ENCODE data around the gene CTNNA3.

Gene CTNNA3

DNA sequence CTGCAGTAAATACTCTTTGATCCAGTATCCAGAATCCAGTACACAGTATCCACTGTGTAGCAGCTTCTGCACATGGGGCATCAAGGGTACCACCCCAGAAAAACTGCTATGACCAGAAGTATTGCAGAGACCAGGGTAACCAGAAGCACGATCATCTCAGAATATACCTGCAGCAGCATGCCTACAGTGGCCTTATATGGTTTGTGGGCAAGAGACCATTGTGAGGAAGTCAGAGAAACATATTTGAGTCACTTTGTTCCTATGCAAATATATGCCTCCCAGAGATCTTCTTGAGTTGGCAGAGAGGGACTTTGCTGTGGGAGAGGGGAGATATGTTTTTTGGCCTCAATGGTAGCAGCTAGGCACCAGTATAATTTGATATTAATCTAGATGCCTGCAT lies 976.5 kb downstream of the CTNNA3 start:
- Histone ChIP-seq H3K9me2 (replicated peaks; ENCODE audit: control insufficient read depth, low read length) (no peaks in the 10 kb centered on the region), H3K27ac (ENCODE audit: low read depth, low read length) (no peak overlapping the region), H3K9me3 (ENCODE audit: control insufficient read depth, insufficient read depth, low read length) (no peaks in the 10 kb centered on the region), H3F3A (ENCODE audit: control insufficient read depth, insufficient read depth) (no peaks in the 10 kb centered on the region), H3K27me3 (ENCODE audit: control insufficient read depth, low read length) (no peaks in the 10 kb centered on the region), H3K4me3 (ENCODE audit: low read length) (no peak overlapping the region), H4K20me1 (ENCODE audit: control insufficient read depth, insufficient read depth, low read depth, low read length) (no peaks in the 10 kb centered on the region), H3K4me1 (ENCODE audit: control insufficient read depth, low read length) (no peaks in the 10 kb centered on the region), H3K4me2 (ENCODE audit: low read length) (no peak overlapping the region), H3K36me3 (ENCODE audit: control insufficient read depth, low read length) (no peaks in the 10 kb centered on the region), H3K79me2 (ENCODE audit: control insufficient read depth, low read length) (no peaks in the 10 kb centered on the region)
- TF ChIP-seq, protein P1, sequence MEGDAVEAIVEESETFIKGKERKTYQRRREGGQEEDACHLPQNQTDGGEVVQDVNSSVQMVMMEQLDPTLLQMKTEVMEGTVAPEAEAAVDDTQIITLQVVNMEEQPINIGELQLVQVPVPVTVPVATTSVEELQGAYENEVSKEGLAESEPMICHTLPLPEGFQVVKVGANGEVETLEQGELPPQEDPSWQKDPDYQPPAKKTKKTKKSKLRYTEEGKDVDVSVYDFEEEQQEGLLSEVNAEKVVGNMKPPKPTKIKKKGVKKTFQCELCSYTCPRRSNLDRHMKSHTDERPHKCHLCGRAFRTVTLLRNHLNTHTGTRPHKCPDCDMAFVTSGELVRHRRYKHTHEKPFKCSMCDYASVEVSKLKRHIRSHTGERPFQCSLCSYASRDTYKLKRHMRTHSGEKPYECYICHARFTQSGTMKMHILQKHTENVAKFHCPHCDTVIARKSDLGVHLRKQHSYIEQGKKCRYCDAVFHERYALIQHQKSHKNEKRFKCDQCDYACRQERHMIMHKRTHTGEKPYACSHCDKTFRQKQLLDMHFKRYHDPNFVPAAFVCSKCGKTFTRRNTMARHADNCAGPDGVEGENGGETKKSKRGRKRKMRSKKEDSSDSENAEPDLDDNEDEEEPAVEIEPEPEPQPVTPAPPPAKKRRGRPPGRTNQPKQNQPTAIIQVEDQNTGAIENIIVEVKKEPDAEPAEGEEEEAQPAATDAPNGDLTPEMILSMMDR (IDR thresholded peaks at IDR 0.05; ENCODE audit: low read depth, low read length, poor library complexity, severe bottlenecking) = no peak
- TF ChIP-seq EZH2phosphoT487 (IDR thresholded peaks at IDR 0.05; ENCODE audit: borderline replicate concordance, low read length) = no peak

DNA sequence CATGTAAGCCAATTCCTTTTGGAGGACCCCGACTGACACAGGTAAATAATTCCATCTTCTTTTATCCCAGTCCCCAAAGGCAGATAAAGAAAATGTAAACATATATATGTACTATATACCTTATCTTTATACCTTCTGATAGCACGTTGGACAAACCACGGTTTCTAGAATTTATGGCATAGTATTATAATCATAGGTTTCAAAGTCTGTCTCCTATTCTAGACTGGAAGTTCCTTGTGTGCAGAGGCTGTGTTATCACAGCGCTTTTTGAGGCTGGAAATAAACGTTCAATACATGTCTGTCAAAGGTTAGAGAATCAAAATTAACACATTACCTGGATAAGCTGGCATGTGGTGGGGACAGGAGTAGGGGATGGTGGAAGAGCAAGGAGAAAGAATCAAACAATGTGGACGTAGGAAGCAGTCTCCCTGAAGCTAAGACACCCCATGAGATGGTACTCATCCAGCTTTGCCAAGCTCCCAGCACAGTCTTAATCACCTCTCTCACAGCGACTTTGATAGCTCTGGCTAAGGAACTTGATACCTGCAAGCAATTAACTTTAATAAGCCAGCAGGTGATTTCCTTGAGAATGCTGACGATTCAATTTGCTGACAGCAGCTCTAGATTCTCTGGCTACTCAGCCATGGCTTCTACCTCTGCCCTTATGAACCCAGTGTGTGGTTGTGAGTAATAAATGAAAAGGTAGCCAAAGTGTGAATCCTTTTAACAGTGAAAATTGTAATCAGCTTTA lies 978.6 kb downstream of the CTNNA3 start:
- Histone ChIP-seq H3K4me2 (ENCODE audit: low read length) (no peak overlapping the region), H3K4me1 (ENCODE audit: control insufficient read depth, low read length) (no peaks in the 10 kb centered on the region), H4K20me1 (ENCODE audit: control insufficient read depth, insufficient read depth, low read depth, low read length) (no peaks in the 10 kb centered on the region), H3K27me3 (ENCODE audit: control insufficient read depth, low read length) (no peaks in the 10 kb centered on the region), H3K9me3 (ENCODE audit: control insufficient read depth, insufficient read depth, low read length) (no peaks in the 10 kb centered on the region), H3K9me2 (replicated peaks; ENCODE audit: control insufficient read depth, low read length) (no peaks in the 10 kb centered on the region), H3F3A (ENCODE audit: control insufficient read depth, insufficient read depth) (no peaks in the 10 kb centered on the region), H3K4me3 (ENCODE audit: low read length) (no peak overlapping the region), H3K27ac (ENCODE audit: low read depth, low read length) (no peak overlapping the region), H3K36me3 (ENCODE audit: control insufficient read depth, low read length) (no peaks in the 10 kb centered on the region), H3K79me2 (ENCODE audit: control insufficient read depth, low read length) (no peaks in the 10 kb centered on the region)
- TF ChIP-seq, protein P1 (IDR thresholded peaks at IDR 0.05; ENCODE audit: low read depth, low read length, poor library complexity, severe bottlenecking) = no peak
- no peak for TF ChIP-seq EZH2phosphoT487 (IDR thresholded peaks at IDR 0.05; ENCODE audit: borderline replicate concordance, low read length)

DNA sequence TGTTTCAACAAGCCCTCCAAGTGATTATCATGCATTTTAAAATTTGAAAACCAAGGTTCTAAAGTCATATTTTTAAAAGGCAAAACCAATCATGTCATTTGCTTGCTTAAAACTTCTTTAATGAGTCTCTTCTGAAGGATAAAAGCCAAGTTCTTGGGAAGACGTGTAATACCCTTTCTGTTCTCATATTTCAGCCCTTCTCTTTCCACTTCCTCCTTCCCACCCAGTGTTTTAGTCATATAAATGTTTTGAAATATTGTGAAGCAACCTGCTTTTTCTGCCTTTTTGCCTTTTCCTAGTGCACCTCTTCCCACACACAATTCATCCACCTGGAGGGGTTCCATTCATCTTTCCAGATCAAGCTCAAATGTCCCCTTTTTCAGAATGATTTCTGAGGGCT lies 981.3 kb downstream of the CTNNA3 start:
- no peaks in the 10 kb centered on the region for H3K27me3 ChIP-seq (ENCODE audit: control insufficient read depth, low read length)
- H3K79me2 ChIP-seq (ENCODE audit: control insufficient read depth, low read length) = no peaks in the 10 kb centered on the region
- H3K4me2 ChIP-seq (ENCODE audit: low read length) = no peak overlapping the region
- H4K20me1 ChIP-seq (ENCODE audit: control insufficient read depth, insufficient read depth, low read depth, low read length) = no peaks in the 10 kb centered on the region
- no peak overlapping the region for H3K27ac ChIP-seq (ENCODE audit: low read depth, low read length)
- TF ChIP-seq, protein P1 (IDR thresholded peaks at IDR 0.05; ENCODE audit: low read depth, low read length, poor library complexity, severe bottlenecking) = no peak
- no peak for TF ChIP-seq EZH2phosphoT487 (IDR thresholded peaks at IDR 0.05; ENCODE audit: borderline replicate concordance, low read length)
- H3K36me3 ChIP-seq (ENCODE audit: control insufficient read depth, low read length) = no peaks in the 10 kb centered on the region
- H3K4me1 ChIP-seq (ENCODE audit: control insufficient read depth, low read length) = no peaks in the 10 kb centered on the region
- H3K9me2 ChIP-seq (replicated peaks; ENCODE audit: control insufficient read depth, low read length) = no peaks in the 10 kb centered on the region
- H3K4me3 ChIP-seq (ENCODE audit: low read length) = no peak overlapping the region
- no peaks in the 10 kb centered on the region for H3K9me3 ChIP-seq (ENCODE audit: control insufficient read depth, insufficient read depth, low read length)
- no peaks in the 10 kb centered on the region for H3F3A ChIP-seq (ENCODE audit: control insufficient read depth, insufficient read depth)

All from DOHH2 (cell line).